Measurements from ENCODE around the gene GINS1. TPM values are rescaled to one million over a fixed set of nuclear protein-coding genes. Genes with fewer than 3 reads are reported as not detected.
"Not testable (repeated sequence)": the region's sequence is repeated elsewhere in the genome, so short reads cannot be mapped to it uniquely, and the experiment has no call there.

The GINS1 gene
- total and polyA plus RNA-seq, 7 donors: 0.28 to 7.6 (median 1.2) TPM

GRCh38 chr20:25399037-25399430 is 8.4 kb upstream of the GINS1 start:
- no peak for DNase-seq
- H3K4me1 ChIP-seq: peaks cover 0 to 8% (median 2%) of the 10 kb centered on the region in 4 donors
- peak overlapping the region in 1 of 4 donors; percentile 39 for H3K27ac ChIP-seq
- TF ChIP-seq, protein P1, sequence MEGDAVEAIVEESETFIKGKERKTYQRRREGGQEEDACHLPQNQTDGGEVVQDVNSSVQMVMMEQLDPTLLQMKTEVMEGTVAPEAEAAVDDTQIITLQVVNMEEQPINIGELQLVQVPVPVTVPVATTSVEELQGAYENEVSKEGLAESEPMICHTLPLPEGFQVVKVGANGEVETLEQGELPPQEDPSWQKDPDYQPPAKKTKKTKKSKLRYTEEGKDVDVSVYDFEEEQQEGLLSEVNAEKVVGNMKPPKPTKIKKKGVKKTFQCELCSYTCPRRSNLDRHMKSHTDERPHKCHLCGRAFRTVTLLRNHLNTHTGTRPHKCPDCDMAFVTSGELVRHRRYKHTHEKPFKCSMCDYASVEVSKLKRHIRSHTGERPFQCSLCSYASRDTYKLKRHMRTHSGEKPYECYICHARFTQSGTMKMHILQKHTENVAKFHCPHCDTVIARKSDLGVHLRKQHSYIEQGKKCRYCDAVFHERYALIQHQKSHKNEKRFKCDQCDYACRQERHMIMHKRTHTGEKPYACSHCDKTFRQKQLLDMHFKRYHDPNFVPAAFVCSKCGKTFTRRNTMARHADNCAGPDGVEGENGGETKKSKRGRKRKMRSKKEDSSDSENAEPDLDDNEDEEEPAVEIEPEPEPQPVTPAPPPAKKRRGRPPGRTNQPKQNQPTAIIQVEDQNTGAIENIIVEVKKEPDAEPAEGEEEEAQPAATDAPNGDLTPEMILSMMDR (IDR thresholded peaks at IDR 0.05): peak; percentile 35 to 62 (median 48)
- no peak for TF ChIP-seq POLR2AphosphoS5 (IDR thresholded peaks at IDR 0.05)
- intact Hi-C loops (cut with DNase I): loop anchor here (2.0 kb wide), 2 partner anchors 104 to 406 kb away; partner anchors contain the start of gene APMAP
- no peaks in the 10 kb centered on the region for H3K36me3 ChIP-seq
- peaks cover 3 to 20% (median 5%) of the 10 kb centered on the region in 4 donors for H3K9me3 ChIP-seq
- H3K4me3 ChIP-seq: no peak overlapping the region
- no peaks in the 10 kb centered on the region for H3K27me3 ChIP-seq
- 14 to 25% methylated on average over 5 of the region's 5 CpGs for WGBS, 2 donors

DNA sequence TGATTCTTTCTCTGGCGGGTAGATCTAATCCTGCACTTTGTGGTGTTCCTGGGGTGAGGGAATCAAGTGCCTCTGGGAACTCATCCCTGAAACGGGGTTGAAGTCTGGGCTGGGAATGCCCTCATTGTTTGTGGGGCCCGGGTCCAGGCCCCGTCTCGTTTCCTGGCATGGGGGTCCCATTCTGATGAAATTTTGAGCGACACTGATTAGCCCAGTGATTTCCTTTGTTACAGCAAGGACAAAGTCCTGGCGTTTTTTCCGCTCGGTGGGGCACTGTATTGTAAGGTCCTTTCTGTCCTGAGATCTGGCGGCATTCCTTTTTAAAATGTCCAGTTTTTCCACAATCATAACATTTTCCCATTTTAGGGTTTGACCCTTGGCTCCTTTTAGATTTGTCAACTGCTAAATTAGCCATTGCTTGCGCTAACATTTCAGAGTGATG is 7.2 kb upstream of the GINS1 start:
- H3K4me1 ChIP-seq; H3K36me3 ChIP-seq; H3K4me3 ChIP-seq; intact Hi-C loops (cut with DNase I); DNase-seq; H3K27me3 ChIP-seq; H3K27ac ChIP-seq: not testable (repeated sequence)
- H3K9me3 ChIP-seq: peaks cover 3 to 20% (median 5%) of the 10 kb centered on the region in 4 donors
- WGBS, 2 donors: 86 to 88% methylated on average over 11 of the region's 11 CpGs

GRCh38 chr20:25402583-25402982 is 4.9 kb upstream of the GINS1 start:
- peaks cover 0 to 8% (median 2%) of the 10 kb centered on the region in 4 donors for H3K4me1 ChIP-seq
- H3K27ac ChIP-seq: no peak overlapping the region
- no peak for TF ChIP-seq POLR2A (IDR thresholded peaks at IDR 0.05)
- no peak for TF ChIP-seq POLR2AphosphoS5 (IDR thresholded peaks at IDR 0.05)
- TF ChIP-seq, protein P1 (IDR thresholded peaks at IDR 0.05): no peak
- TF ChIP-seq EP300 (IDR thresholded peaks at IDR 0.05): no peak
- peaks cover 3 to 20% (median 5%) of the 10 kb centered on the region in 4 donors for H3K9me3 ChIP-seq
- H3K4me3 ChIP-seq: no peak overlapping the region
- intact Hi-C loops (cut with DNase I): no loop called here
- no peaks in the 10 kb centered on the region for H3K27me3 ChIP-seq
- H3K36me3 ChIP-seq: no peaks in the 10 kb centered on the region
- no peak for DNase-seq
- 97 to 98% methylated on average over 7 of the region's 7 CpGs for WGBS, 2 donors

DNA sequence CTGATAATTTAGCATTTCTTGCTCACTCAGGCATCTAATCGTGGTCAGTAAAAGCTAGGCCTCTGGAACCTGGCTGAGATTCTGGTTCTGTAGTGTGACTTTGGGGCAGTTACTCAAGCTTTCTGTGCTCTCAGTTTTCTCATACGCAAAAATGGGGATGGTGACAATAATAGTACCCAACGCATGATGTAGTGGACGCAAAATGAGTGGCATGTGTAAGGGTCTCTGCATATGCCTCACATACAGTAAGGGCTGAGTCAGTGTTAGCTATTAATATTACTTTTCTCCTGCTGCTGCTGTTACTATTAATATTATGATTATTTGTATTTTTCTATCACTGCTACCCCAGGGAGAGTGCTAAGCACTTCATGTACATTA is 686 bp downstream of the GINS1 start:
- peak overlapping the region; percentile 44 to 65 (median 56) for H3K4me3 ChIP-seq
- peak overlapping the region in 3 of 4 donors; percentile 40 to 63 (median 62) for H3K27ac ChIP-seq
- DNase-seq: no peak
- peaks cover 0 to 8% (median 3%) of the 10 kb centered on the region in 4 donors for H3K9me3 ChIP-seq
- WGBS, 2 donors: 1 to 3% methylated on average over 4 of the region's 4 CpGs
- H3K4me1 ChIP-seq: peaks cover 0 to 9% (median 8%) of the 10 kb centered on the region in 4 donors
- TF ChIP-seq POLR2A (IDR thresholded peaks at IDR 0.05) (no peak), EP300 (IDR thresholded peaks at IDR 0.05) (no peak), POLR2AphosphoS5 (IDR thresholded peaks at IDR 0.05) (no peak)
- TF ChIP-seq, protein P1 (IDR thresholded peaks at IDR 0.05): no peak
- H3K27me3 ChIP-seq: no peaks in the 10 kb centered on the region
- intact Hi-C loops (cut with DNase I): no loop called here
- no peaks in the 10 kb centered on the region for H3K36me3 ChIP-seq

DNA sequence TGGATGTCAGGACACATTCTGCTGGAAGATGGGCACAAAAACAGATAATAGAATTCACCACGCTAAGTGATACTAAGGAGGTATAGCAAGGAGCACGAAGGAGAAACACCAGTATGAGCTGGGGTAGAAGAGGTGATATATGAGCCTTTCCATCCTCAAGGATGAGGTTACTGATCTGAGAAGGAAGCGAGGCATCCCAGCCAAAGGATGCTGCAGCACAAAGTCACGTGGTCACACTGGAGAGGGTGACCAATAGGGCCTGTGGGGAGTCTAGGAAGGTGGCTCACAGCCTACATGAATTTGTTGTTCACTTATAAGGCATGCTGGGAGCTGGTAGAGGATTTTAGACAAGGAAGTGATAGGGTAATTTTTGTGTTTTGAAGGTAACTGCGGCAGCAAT is 1.4 kb downstream of the GINS1 start:
- Histone ChIP-seq H3K27me3 (no peaks in the 10 kb centered on the region), H3K4me3 (no peak overlapping the region), H3K4me1 (peaks cover 0 to 9% (median 8%) of the 10 kb centered on the region in 4 donors), H3K27ac (no peak overlapping the region), H3K9me3 (peaks cover 0 to under 1% (median 0%) of the 10 kb centered on the region in 4 donors), H3K36me3 (no peaks in the 10 kb centered on the region)
- 93 to 95% methylated on average over 5 of the region's 5 CpGs for WGBS, 2 donors
- TF ChIP-seq, protein P1 (IDR thresholded peaks at IDR 0.05): no peak
- TF ChIP-seq EP300 (IDR thresholded peaks at IDR 0.05): no peak
- no peak for TF ChIP-seq POLR2A (IDR thresholded peaks at IDR 0.05)
- DNase-seq: no peak
- intact Hi-C loops (cut with DNase I): no loop called here
